ENCODE data around the gene SUB1.
"Not testable (repeated sequence)": the region's sequence is repeated elsewhere in the genome, so short reads cannot be mapped to it uniquely, and the experiment has no call there.

Gene SUB1

GRCh38 chr5:32625547-32625946 is 40.2 kb downstream of the SUB1 start:
- no peak for DNase-seq
- in situ Hi-C loops (cut with HindIII; ENCODE audit: low pct_ligation_motif_present, low pct_unique_long_range_greater_than_20kb, low sequenced_read_pairs) = no loop called here

- no peak for DNase-seq
- in situ Hi-C loops (cut with HindIII; ENCODE audit: low pct_ligation_motif_present, low pct_unique_long_range_greater_than_20kb, low sequenced_read_pairs) = no loop called here
These were observed 42.0 kb downstream of the SUB1 start for GRCh38 chr5:32627219-32627870.

GRCh38 chr5:32628049-32628844 is 42.9 kb downstream of the SUB1 start:
- DNase-seq = no peak
- in situ Hi-C loops (cut with HindIII; ENCODE audit: low pct_ligation_motif_present, low pct_unique_long_range_greater_than_20kb, low sequenced_read_pairs) = no loop called here

GRCh38 chr5:32630867-32631491 is 45.6 kb downstream of the SUB1 start:
- no peak for DNase-seq
- in situ Hi-C loops (cut with HindIII; ENCODE audit: low pct_ligation_motif_present, low pct_unique_long_range_greater_than_20kb, low sequenced_read_pairs) = no loop called here

GRCh38 chr5:32633017-32633416 is 47.7 kb downstream of the SUB1 start:
- DNase-seq; in situ Hi-C loops (cut with HindIII; ENCODE audit: low pct_ligation_motif_present, low pct_unique_long_range_greater_than_20kb, low sequenced_read_pairs): not testable (repeated sequence)

GRCh38 chr5:32638309-32638708 is 53.0 kb downstream of the SUB1 start:
- no peak for DNase-seq
- in situ Hi-C loops (cut with HindIII; ENCODE audit: low pct_ligation_motif_present, low pct_unique_long_range_greater_than_20kb, low sequenced_read_pairs) = no loop called here

- no peak for DNase-seq
- in situ Hi-C loops (cut with HindIII; ENCODE audit: low pct_ligation_motif_present, low pct_unique_long_range_greater_than_20kb, low sequenced_read_pairs) = no loop called here
These were observed 54.6 kb downstream of the SUB1 start for GRCh38 chr5:32639943-32640342.

GRCh38 chr5:32642276-32643002 is 57.1 kb downstream of the SUB1 start:
- no peak for DNase-seq
- in situ Hi-C loops (cut with HindIII; ENCODE audit: low pct_ligation_motif_present, low pct_unique_long_range_greater_than_20kb, low sequenced_read_pairs) = no loop called here

- in situ Hi-C loops (cut with HindIII; ENCODE audit: low pct_ligation_motif_present, low pct_unique_long_range_greater_than_20kb, low sequenced_read_pairs) = no loop called here
- no peak for DNase-seq
These were observed 59.9 kb downstream of the SUB1 start for GRCh38 chr5:32645246-32645645.

- DNase-seq = no peak
- in situ Hi-C loops (cut with HindIII; ENCODE audit: low pct_ligation_motif_present, low pct_unique_long_range_greater_than_20kb, low sequenced_read_pairs) = no loop called here
These were observed 61.0 kb downstream of the SUB1 start for GRCh38 chr5:32646061-32646969.

- no peak for DNase-seq
- in situ Hi-C loops (cut with HindIII; ENCODE audit: low pct_ligation_motif_present, low pct_unique_long_range_greater_than_20kb, low sequenced_read_pairs) = no loop called here
These were observed 65.7 kb downstream of the SUB1 start for GRCh38 chr5:32651088-32651487.

GRCh38 chr5:32651638-32652037 is 66.3 kb downstream of the SUB1 start:
- no peak for DNase-seq
- in situ Hi-C loops (cut with HindIII; ENCODE audit: low pct_ligation_motif_present, low pct_unique_long_range_greater_than_20kb, low sequenced_read_pairs) = no loop called here
